HEK293 (cell line): ENCODE measurements around the gene TNFSF12.

Experiments used
- ATF2 ChIP-seq: fragments of 450-650 bp; formaldehyde crosslinking; IDR thresholded peaks from 2 replicates; pipeline ENCODE4 v1.5.1; 2016; ENCODE audit warnings: missing biosample characterization, missing genetic modification characterization, low read depth
- BCL11B ChIP-seq: fragments of 450-650 bp; formaldehyde crosslinking; IDR thresholded peaks from 2 replicates; pipeline ENCODE4 v1.5.1; 2016; ENCODE audit warnings: low read depth, missing biosample characterization, missing genetic modification characterization
- CTCF ChIP-seq: fragments of 450-650 bp; formaldehyde crosslinking; IDR thresholded peaks from 2 replicates; pipeline ENCODE4 v1.5.1; 2016; ENCODE audit warnings: missing biosample characterization, missing genetic modification characterization
- IKZF3 ChIP-seq: fragments of 450-650 bp; IDR thresholded peaks from 2 replicates; pipeline ENCODE4 v1.5.0; 2018; ENCODE audit warnings: missing biosample characterization, mild to moderate bottlenecking, missing genetic modification characterization, moderate library complexity
- KLF10 ChIP-seq: fragments of 450-650 bp; IDR thresholded peaks from 2 replicates; pipeline ENCODE4 v1.5.1; 2018; ENCODE audit warnings: missing biosample characterization, mild to moderate bottlenecking, missing genetic modification characterization
- PRDM10 ChIP-seq: fragments of 450-650 bp; formaldehyde crosslinking; IDR thresholded peaks from 2 replicates; pipeline ENCODE4 v1.5.1; 2016; ENCODE audit warnings: missing biosample characterization, missing genetic modification characterization
- PRDM2 ChIP-seq: fragments of 450-650 bp; formaldehyde crosslinking; IDR thresholded peaks from 2 replicates; pipeline ENCODE4 v1.5.1; 2016; ENCODE audit warnings: missing biosample characterization, missing genetic modification characterization, borderline replicate concordance
- SALL2 ChIP-seq: fragments of 450-650 bp; formaldehyde crosslinking; IDR thresholded peaks from 2 replicates; pipeline ENCODE4 v1.5.0; 2017; ENCODE audit warnings: missing biosample characterization, mild to moderate bottlenecking, missing genetic modification characterization, borderline replicate concordance
- ZBTB48 ChIP-seq: fragments of 450-650 bp; formaldehyde crosslinking; IDR thresholded peaks from 2 replicates; pipeline ENCODE4 v1.5.1; 2016; ENCODE audit warnings: missing biosample characterization, missing genetic modification characterization
- ZFP37 ChIP-seq: fragments of 450-650 bp; formaldehyde crosslinking; IDR thresholded peaks from 2 replicates; pipeline ENCODE4 v1.5.1; 2016; ENCODE audit warnings: missing biosample characterization, missing genetic modification characterization
- ZNF146 ChIP-seq: fragments of 450-650 bp; formaldehyde crosslinking; IDR thresholded peaks from 2 replicates; pipeline ENCODE4 v1.5.1; 2016; ENCODE audit warnings: missing biosample characterization, missing genetic modification characterization
- ZNF169 ChIP-seq: fragments of 450-650 bp; formaldehyde crosslinking; IDR thresholded peaks from 2 replicates; pipeline ENCODE4 v1.5.1; 2016; ENCODE audit warnings: missing biosample characterization, missing genetic modification characterization
- ZNF19 ChIP-seq: fragments of 450-650 bp; formaldehyde crosslinking; IDR thresholded peaks from 2 replicates; pipeline ENCODE4; 2016; ENCODE audit warnings: missing biosample characterization, missing genetic modification characterization, low read depth
- ZNF223 ChIP-seq: fragments of 450-650 bp; formaldehyde crosslinking; IDR thresholded peaks from 2 replicates; pipeline ENCODE4 v1.5.1; 2016; ENCODE audit warnings: missing biosample characterization, missing genetic modification characterization
- ZNF335 ChIP-seq: fragments of 450-650 bp; formaldehyde crosslinking; conservative IDR thresholded peaks from 2 replicates; pipeline ENCODE4 v1.5.1; 2016; ENCODE audit warnings: missing biosample characterization, missing genetic modification characterization
- ZNF48 ChIP-seq: fragments of 450-650 bp; formaldehyde crosslinking; IDR thresholded peaks from 2 replicates; pipeline ENCODE4 v1.5.1; 2016; ENCODE audit warnings: missing biosample characterization, missing genetic modification characterization
- ZNF501 ChIP-seq: fragments of 450-650 bp; formaldehyde crosslinking; IDR thresholded peaks from 2 replicates; pipeline ENCODE4 v1.5.1; 2016; ENCODE audit warnings: missing biosample characterization, missing genetic modification characterization
- ZNF610 ChIP-seq: fragments of 450-650 bp; formaldehyde crosslinking; IDR thresholded peaks from 2 replicates; pipeline ENCODE4 v1.5.1; 2016; ENCODE audit warnings: missing biosample characterization, missing genetic modification characterization, borderline replicate concordance
- ZNF629 ChIP-seq: fragments of 450-650 bp; formaldehyde crosslinking; IDR thresholded peaks from 2 replicates; pipeline ENCODE4 v1.5.1; 2017; ENCODE audit warnings: missing biosample characterization, missing genetic modification characterization
- ZNF704 ChIP-seq: fragments of 450-650 bp; formaldehyde crosslinking; IDR thresholded peaks from 2 replicates; pipeline ENCODE4 v1.5.1; 2016; ENCODE audit warnings: missing biosample characterization, missing genetic modification characterization
- ZNF76 ChIP-seq: fragments of 450-650 bp; formaldehyde crosslinking; IDR thresholded peaks from 2 replicates; pipeline ENCODE4; 2016; ENCODE audit warnings: low read depth, missing biosample characterization, missing genetic modification characterization, borderline replicate concordance
- ZNF792 ChIP-seq: fragments of 450-650 bp; formaldehyde crosslinking; IDR thresholded peaks from 2 replicates; pipeline ENCODE4 v1.5.1; 2016; ENCODE audit warnings: missing biosample characterization, missing genetic modification characterization
- ZSCAN30 ChIP-seq: fragments of 450-650 bp; IDR thresholded peaks from 2 replicates; pipeline ENCODE4 v1.5.1; 2018; ENCODE audit warnings: missing biosample characterization, mild to moderate bottlenecking, missing genetic modification characterization, moderate library complexity
- ZSCAN5A ChIP-seq: fragments of 450-650 bp; formaldehyde crosslinking; IDR thresholded peaks from 2 replicates; pipeline ENCODE4 v1.5.1; 2016; ENCODE audit warnings: missing biosample characterization, missing genetic modification characterization
- ZXDB ChIP-seq: fragments of 450-650 bp; formaldehyde crosslinking; IDR thresholded peaks from 2 replicates; pipeline ENCODE4 v1.5.1; 2016; ENCODE audit warnings: missing biosample characterization, missing genetic modification characterization

Gene TNFSF12

GRCh38 chr17:7562208-7562605 lies 13.3 kb downstream of the TNFSF12 start (continued):
- TF ChIP-seq ZNF48: no peak
- TF ChIP-seq ZSCAN30 (tag by site-specific recombination): no peak; the same call in 1 of the 2 replicates
- TF ChIP-seq ZNF223 (tag by site-specific recombination): no peak
- no peak for TF ChIP-seq CTCF
- TF ChIP-seq ZNF146 (tag by site-specific recombination): no peak
- TF ChIP-seq ZBTB48 (tag by site-specific recombination): no peak
- no peak for TF ChIP-seq ATF2
- TF ChIP-seq BCL11B (tag by site-specific recombination): no peak
- TF ChIP-seq ZNF704: no peak
- no peak for TF ChIP-seq KLF10 (tag by site-specific recombination)
- no peak for TF ChIP-seq SALL2 (tag by site-specific recombination)
- TF ChIP-seq ZNF169 (tag by site-specific recombination): no peak
- TF ChIP-seq ZNF501: no peak
- no peak for TF ChIP-seq ZXDB (tag by site-specific recombination)
- TF ChIP-seq ZNF19 (tag by site-specific recombination): no peak
- no peak for TF ChIP-seq PRDM10
- TF ChIP-seq ZSCAN5A (tag by site-specific recombination): no peak
- no peak for TF ChIP-seq IKZF3
- TF ChIP-seq ZNF76 (tag by site-specific recombination): peak; percentile 53; the same call in 1 of the 2 replicates
- TF ChIP-seq ZNF629: no peak
- TF ChIP-seq ZNF335 (tag by site-specific recombination): peak; percentile 30
- TF ChIP-seq ZNF610 (tag by site-specific recombination): no peak
- TF ChIP-seq ZNF792 (tag by site-specific recombination): no peak
- TF ChIP-seq ZFP37 (tag by site-specific recombination): 0 out of 2 replicates have a peak, but pooled peaks have one; percentile 34
- TF ChIP-seq PRDM2 (tag by site-specific recombination): no peak
